8988T (cell line): Measurements from ENCODE around the gene UTS2R.

ENCODE experiments used
- DNase-seq: peaks from one replicate; pipeline ENCODE4 v3.0.0; 2011

Gene UTS2R

DNA sequence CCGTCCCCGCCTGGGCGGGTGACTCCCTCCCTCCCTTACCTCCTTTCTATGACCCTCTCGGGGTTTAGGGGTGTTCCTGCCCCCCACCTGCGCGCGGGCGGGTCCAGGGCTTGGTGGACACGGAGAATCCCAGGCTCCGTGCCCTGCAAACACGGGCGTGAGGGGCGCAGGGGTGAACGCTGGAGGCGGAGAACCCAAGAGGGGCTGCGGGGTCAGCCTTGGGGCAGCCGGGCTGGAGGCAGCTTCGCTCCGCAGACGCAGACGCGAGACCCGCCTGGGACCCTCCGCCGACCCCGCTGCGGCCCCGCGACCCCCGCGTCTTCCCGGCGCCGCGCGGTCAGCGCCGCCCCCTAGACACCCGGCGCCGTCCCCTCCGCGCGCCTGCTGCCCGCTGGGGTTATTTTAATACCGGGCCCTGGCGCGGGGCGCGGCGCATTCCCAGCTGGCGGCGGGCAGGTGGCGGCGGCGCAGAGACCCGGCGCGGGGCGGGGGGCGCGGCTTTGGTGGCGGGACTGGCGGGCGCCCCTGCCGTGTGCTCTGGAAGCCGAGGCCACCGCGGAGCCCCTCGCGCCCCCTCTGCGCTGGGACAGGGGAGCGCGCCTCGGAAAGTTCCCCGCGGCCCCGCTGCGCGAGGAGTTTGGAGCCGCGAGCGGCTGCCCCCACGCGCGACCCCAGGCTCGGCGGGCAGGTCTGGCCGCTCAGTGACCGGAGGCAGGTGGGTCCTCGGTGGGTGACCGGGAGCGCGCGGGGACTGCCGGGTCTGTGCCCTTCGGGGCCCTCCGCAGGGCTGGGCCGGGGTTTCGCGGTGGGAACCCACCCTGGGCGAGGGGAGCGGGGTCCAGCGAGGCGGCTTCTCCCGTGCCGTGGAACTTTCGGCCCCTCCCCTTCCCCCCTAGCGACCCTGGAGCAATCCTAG, at the start of gene UTS2R:
Gene UTS2R, plus strand, starts transcription at position 433 of the 916 bp plus-strand sequence. CDS start 2,560 bp downstream, outside the sequence.
- no peak for DNase-seq

DNA sequence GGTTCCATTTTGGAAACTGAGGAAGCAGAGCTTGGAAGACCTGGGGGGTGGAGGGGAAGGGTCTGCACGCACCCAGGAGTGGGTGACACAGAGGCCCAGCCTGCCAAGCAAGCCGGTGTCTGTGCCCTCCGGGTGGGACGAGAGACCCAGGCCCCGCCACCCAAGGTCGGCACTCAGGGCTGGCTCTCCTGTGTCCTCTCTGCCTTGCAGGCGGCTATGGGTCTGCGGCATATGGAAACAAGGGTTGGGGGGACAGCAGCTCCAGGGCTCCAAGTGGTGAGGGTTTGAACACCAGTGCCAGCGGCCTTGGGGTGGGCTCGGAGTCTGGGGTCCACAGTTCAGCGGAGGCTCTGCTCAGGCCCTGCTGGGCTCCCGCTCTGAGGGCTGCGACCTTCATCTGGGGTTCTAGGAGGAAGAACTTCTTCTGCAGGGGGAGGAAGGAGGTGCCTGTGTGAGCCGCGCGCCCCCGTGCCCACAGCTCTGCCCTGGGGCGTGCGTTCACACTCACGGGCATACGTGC, 49.6 kb upstream of the UTS2R start:
- DNase-seq: no peak

DNA sequence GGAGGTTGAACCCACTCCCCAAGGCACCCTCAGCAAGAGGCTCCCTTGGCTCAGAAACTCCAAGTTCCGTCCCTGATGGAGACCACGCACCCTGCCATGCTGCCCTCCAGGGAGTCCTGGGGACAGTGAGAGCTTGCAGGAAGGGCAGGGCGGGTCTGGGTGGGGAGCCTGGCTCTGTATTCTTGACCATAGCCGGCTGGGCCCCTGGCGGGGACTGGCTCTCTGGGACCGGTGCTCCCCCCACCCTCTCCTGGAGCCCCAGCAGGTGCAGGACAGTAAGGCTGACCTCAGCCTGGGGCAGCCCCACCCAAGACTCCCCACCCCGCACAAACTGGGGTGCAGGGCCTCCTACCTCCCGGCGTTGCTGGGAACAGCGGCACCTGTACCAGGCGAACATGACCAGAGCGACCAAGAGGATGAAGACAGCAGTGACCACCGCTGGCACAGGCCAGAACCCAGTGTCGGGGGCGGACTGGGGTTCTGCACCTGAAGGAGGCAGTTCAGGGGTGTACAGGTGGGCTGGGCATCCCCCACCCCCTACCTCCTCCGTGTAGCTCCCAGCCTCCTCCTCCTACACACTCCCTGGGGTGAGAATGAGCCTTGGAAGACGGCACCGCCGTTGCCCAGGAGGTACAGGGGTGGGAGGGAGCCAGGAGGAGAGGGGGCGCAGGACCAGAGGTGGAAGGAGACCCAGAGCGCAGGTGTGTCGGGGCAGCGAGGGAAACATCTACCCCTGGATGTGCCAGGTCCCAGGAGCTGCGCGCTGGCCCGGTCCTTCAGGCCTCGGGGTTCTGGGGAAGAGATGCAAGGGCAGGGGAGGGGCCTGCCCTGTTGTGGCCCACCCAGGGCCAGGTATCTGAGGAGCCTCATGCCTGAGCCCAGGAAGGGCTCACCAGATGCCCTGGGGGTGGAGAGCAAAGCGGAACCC, 48.8 kb upstream of the UTS2R start:
- no peak for DNase-seq

DNA sequence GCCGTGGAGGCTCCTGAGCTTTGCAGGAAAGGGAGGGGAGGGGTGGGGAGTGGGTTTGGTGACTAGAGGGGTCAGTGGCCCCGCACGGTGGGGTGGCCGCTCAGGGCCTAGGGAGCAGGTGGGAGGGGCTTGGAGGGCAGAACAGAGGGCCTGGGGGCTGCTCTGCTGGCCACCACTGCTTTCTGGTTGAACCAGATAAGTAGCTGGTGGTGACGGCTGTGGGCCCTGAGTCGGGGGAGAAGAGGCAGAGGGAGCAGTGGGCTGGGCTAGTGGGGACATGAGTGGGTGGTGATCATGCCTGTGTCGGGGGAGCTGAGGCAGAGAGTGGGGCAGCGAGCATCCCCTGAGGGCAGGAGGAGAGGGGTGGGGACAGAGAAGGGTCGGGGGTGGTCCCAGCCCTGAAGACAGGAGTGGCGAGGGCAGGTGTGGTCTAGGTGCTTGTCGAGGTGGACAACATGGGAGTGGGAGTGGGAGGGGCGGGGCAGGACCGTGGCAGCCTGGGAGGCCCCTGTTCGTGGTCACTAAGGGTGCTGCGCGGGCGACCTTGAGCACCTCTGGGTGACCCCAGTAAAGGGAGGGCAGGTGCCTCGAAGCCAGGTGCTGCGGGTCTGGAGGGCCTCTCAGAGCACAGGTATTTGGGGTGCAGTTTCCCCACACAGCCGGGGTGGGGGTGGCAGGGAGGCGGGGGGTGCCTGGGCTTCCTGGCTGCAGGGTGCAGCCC, 47.9 kb upstream of the UTS2R start:
- no peak for DNase-seq

GRCh38 chr17:82324566-82325285, 46.8 kb upstream of the UTS2R start:
- DNase-seq: no peak

- DNase-seq: no peak
These were observed 46.0 kb upstream of the UTS2R start for GRCh38 chr17:82325286-82326180.

DNA sequence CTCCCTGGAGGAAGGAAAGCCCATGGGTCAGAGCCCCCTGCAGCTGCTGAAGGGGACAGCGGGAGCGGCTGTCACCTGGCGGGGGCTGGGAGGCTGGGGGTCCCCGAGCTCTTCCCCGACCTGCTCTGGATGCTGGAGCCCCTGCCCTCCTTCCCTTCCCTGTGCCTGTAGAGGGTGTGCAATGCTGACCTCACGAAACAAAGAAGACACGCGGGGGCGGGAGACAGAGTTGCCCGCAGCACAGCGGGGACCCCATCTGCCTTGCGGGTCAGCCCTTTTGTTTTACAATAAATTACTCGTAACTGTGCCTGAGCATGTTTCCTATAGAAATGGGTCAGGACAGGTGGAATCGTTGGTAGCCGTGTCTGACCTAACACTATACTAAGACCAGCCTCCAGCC, 44.3 kb upstream of the UTS2R start:
- DNase-seq: no peak

- no peak for DNase-seq
These were observed 43.8 kb upstream of the UTS2R start for GRCh38 chr17:82327757-82328140.

DNA sequence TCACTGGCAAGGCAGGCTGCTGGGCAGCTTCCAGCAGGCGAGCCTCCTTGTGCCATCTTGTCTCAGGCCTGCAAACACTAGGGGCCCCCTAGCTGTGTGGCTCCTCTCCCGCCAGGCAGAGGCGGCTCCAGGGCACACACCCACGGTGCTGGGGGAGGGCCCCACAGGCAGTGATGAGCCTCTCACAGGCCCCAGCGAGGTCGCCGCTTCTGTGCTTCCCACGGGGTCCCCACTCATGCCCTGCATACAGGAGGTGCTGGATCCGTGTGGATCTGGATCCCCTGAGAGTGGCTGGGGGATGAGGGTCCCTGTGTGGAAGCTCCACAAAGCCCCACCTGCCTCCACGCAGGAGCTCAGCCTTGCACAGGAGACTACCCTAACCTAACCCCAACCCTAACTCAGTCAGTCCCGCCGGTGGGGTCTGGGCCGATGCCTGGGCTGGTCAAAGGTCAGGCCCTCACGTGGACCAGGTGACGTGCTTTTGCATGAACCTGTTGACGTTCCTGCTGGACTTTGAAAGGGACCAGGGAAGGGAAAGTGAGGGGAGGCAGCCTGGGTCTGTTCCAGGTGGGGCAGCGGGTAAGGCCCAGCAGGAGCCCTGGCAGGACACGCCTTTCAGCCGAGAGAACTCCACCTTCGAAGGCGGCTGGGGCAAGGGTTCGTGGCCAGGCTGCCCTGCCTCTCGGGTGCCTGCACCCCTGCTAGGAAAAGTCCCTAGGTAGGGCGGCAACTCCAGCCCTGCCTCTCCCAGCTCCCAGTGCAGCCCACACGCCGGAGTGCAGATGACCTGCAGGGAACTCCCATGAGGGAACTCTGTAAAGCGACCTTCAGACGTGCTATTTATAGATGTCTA, 43.2 kb upstream of the UTS2R start:
- no peak for DNase-seq

DNA sequence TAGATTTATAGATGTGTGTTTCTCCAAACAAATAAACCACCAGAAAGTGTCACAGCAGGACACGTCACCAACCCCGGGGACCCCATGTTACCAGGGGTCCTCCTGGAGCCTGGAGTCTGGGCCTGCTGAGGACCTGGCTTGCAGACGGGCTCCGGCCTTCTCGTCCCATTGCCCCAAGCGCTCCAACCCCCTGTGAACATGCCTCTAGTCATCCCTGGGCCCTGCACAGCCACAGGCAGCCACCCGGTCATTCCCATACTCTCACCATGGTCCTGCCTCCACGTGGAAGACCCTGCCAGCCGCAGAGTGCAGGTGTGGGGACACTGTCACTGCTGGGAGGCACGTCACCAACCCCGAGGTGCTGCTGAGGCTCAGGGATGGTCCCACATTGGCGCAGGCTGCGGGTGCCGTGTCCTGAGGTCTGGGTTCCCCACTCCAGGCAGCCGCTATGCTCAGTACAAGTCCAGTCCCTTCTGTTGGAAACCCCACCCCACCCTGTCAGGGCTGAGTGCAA, 42.5 kb upstream of the UTS2R start:
- no peak for DNase-seq

DNA sequence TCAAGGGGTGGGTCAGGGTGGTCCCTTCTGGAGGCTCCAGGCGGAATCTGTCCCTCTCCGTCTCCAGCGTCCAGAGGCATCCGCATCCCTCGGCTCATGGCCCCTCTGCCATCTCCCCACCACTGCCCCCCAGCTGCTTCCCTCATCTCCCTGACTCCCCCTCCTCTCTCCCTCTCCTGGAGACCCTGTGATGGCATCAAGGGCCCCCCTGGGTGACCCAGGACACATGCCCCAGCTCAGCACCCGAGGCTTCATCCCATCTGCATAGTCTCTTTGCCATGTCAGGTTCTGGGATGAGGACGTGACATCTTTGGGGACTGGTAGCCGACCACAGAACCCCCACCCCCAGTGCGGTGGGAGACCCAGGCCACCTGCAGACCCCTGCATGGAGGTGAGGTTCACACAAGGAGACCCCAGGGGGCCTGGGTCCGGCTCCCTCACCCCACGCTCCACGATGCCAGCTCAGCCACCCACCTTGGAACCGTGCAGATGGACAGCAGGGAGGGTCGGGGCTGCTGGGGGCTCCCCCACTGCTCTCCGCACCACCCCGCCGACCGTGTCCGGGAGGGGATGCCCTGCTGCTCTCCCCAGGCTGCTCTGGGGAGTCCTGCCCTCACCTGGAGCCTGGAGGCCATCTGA, 41.8 kb upstream of the UTS2R start:
- no peak for DNase-seq

- peak; percentile 80 for DNase-seq
These were observed 41.0 kb upstream of the UTS2R start for GRCh38 chr17:82330322-82331239.

DNA sequence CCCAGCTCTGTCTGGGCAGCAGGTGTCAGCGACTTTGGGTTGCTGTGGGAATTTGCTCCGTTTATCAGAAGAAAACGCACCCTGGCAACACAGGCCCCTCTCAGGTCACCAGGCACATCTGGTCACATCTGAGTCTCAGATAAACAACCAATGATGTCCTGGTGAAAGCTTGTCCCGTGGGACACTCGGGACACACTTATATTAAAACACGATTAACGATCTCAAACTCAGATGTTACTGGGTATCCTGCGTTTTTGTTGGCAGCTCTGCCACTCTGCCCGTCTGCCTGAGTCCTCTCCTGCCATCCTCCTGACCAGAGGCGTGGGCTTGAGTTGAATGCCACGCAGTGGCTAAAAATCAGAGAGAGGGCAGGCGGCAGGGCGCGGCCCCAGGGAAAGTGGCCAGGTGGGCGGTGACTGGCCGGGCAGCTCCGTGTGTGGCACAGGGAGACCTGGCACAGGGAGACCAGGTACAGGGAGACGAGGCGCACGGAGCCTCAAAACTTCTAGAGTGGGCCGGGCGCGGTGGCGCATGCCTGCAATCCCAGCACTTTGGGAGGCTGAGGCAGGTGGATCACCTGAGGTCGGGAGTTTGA, 40.1 kb upstream of the UTS2R start:
- DNase-seq: no peak

GRCh38 chr17:82332669-82333278, 38.8 kb upstream of the UTS2R start:
- DNase-seq: no peak

DNA sequence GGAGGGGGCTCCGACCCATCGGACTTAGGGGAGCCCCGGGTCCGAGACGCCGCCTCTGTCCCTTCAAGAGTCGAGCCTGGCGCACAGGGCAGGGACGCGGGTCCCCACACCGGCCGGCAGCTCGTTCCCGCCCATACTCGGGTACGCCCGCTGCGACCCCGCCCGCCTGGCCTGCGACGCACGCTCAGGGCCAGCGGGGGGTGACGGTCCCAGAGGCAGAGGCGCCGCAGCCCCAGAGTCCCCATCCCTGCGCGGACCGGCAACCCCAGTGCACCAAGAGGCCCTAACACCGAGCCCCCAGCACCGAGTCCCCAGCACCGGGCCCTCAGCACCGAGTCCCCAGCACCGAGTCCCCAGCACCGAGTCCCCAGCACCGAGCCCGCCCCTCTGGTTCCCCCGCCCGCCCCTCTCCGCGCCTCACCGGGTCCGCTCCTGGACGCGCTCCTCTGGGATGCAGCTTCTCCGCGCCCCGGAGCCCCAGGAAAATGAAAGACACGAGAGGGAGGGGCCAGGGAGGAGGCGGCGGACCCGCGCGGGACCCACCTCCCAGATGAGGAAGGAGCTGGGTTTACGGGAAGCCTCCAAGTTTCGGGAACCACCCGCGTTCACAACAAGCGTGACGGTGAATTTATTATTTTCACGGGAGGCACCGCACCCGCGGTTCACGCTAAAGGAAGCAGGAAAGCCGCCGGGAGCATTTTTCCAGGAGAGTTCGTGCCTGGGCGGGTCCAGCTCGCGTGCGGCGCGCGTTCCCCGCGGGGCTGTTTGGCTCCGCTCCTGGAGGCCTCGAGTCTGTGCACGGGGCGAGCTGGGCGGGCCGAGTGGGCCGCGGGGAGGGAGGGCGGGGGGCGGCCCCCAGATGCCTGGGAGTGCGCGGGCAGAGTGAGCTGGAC, 38.0 kb upstream of the UTS2R start, which contains the start of gene SECTM1:
Gene SECTM1, minus strand, starts transcription at position 488 of the 893 bp plus-strand sequence. CDS start 6,526 bp downstream, outside the sequence.
- no peak for DNase-seq

GRCh38 chr17:82334204-82334621, 37.4 kb upstream of the UTS2R start:
- no peak for DNase-seq
